Pancreas (tissue), 10 donors: ENCODE data around the gene KCNT2. TPM values are rescaled to one million over a fixed set of nuclear protein-coding genes. Genes with fewer than 3 reads are reported as not detected.

Experiments
- ATAC-seq, 4 donors: fragments of 200-7000 bp; cut with Tn5 transposase; one replicate each; pipeline versions ENCODE4 v1.8.0 to v1.9.1; 2020; ENCODE audit warnings: mild to moderate bottlenecking in 4 of 4, moderate library complexity in 4 of 4
- DNase-seq, 6 donors: peaks; one replicate each; pipeline ENCODE4 v3.0.0-alpha.2; 2020
- FAIRE-seq: peaks from 2 replicates; lab custom pipeline; 2012; peaks lifted over from hg19 to GRCh38; lab: Jason Lieb, UNC
- H3K27ac ChIP-seq, 4 donors: fragments of 200-600 bp; sonication (generic); 1 replicate in 3 of 4; 2 replicates in 1 of 4; pipeline versions ENCODE4 v1.5.0 to v1.8.0; 2020
- H3K27me3 ChIP-seq, 4 donors: fragments of 200-600 bp; one replicate each; pipeline ENCODE4 v1.8.0; 2021
- H3K36me3 ChIP-seq, 3 donors: fragments of 200-600 bp; sonication (generic) in 1 of 3; one replicate each; pipeline versions ENCODE4 v1.5.0 to v1.8.0; 2020 to 2021
- H3K4me1 ChIP-seq, 3 donors: fragments of 200-600 bp; one replicate each; pipeline ENCODE4 v1.8.0; 2021
- H3K4me3 ChIP-seq, 4 donors: fragments of 200-600 bp; sonication (generic) in 2 of 4; one replicate each; pipeline versions ENCODE4 v1.5.0 to v1.8.0; 2020 to 2021
- H3K9me3 ChIP-seq, 4 donors: fragments of 200-600 bp; one replicate each; pipeline ENCODE4 v1.8.0; 2021
- CTCF ChIP-seq, 4 donors: fragments of 200-600 bp; sonication (generic) in 3 of 4; IDR thresholded peaks; one replicate each; pipeline versions ENCODE4 v1.5.0 to v1.8.0; 2021; ENCODE audit warnings: antibody characterized with exemption in 4 of 4
- WGBS, 2 donors: extraction: QIAGEN DNeasy Blood & Tissue Kit; methylation state at CpG; one replicate each; pipeline ENCODE4 v1.1.7; 2013; 5-methylcytosine and 5-hydroxymethylcytosine counted together
- intact Hi-C, 3 donors: fragments of 100-400 bp; cut with DNase I; formaldehyde crosslinking; loops; one replicate each; pipeline versions ENCODE4 v1.11.1 to v1.14.2; 2022
- polyA plus RNA-seq, 2 donors: library from polyadenylated mRNA; stranded (reverse); fragments of 200-250 nt; gene quantifications; one replicate each; pipeline ENCODE4 v1.2.3, GENCODE V29; 2013
- total RNA-seq, 6 donors: library from RNA; stranded (reverse); fragmentation: NEBNext Ultra II Directional in 4 of 6; extraction: Animal tissue kit (Norgen Biotek cat#: 25700) in 4 of 6; gene quantifications; one replicate each; pipeline versions ENCODE4 v1.2.1 to v1.2.4, GENCODE V29; 2021 to 2023
- donor health status: healthy with polysubstance abuse.
- donor health status: DM: no; HTN: no; CAD: no; lungs with moderate emphysema.
- donor health status: DM: no; HTN: no; CAD: no.
- donor health status: control.
- donor health status: control.
- donor health status: Bipolar disorder and iron deficiency.
- donor health status: DM: yes; HTN: yes; CAD: no.
- donor health status: DM: no; HTN: no; CAD: no.
- donor health status: DM: no; HTN: no; CAD: no.
- donor health status: DM: yes; HTN: yes; CAD: no.

KCNT2 gene
- total and polyA plus RNA-seq, 8 donors: 0.19 to 0.67 (median 0.42) TPM

DNA sequence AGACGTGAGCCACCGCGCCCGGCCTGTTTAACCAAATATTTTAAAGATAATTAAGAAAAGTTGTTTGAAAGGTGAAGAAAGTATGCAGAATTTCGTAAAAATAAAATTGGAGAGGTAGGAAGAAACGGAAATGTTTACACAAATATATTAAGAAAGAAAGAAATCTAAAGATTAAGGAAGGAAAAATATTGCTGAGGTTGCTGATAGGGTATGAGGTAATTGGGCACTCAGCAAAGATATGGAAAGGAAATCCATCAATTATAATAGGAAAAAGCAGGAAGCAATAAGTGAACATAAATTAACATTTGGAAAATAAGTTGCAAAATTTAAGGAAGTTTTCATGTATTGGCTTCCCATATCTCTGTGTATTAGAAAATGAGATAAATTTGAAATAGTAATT lies 225.9 kb downstream of the KCNT2 start:
- intact Hi-C loops: no loop called here
- ATAC-seq: no peak
- 75 to 89% methylated on average over 6 of the region's 6 CpGs for whole genome bisulfite sequencing, 2 donors
- Histone ChIP-seq H3K27ac (no peak overlapping the region), H3K9me3 (no peaks in the 10 kb centered on the region), H3K27me3 (no peaks in the 10 kb centered on the region), H3K36me3 (no peaks in the 10 kb centered on the region), H3K4me1 (no peaks in the 10 kb centered on the region), H3K4me3 (no peak overlapping the region)
- DNase-seq: no peak
- FAIRE-seq: no peak
- TF ChIP-seq CTCF (IDR thresholded peaks at IDR 0.05): no peak

DNA sequence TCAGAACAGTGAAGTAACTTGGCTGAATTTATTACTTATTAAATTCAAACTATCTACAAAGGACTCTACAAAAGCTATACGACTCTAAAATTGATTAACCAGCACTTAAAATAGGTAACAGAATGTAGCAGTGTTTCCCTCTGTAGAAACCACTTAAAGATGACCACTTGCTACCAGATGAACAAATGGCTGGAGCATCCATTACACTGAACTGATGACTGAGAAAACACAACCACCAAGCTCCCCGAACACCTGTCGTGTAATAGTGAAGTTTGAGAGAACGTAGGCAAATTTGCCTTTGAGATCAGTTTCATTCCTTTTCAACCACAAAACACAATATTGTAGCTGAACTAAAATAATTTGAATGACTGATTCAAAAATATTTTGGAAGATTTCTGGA lies 226.7 kb downstream of the KCNT2 start:
- no peak overlapping the region for H3K27ac ChIP-seq
- 86 to 87% methylated on average over 4 of the region's 4 CpGs for WGBS, 2 donors
- no peak for FAIRE-seq

GRCh38 chr1:196380316-196380715 lies 227.9 kb downstream of the KCNT2 start:
- ATAC-seq (peak in 2 of 4 donors; percentile 44 to 50), FAIRE-seq (peak; percentile 76)
- 16 to 23% methylated on average over 1 of the region's 1 CpG for WGBS, 2 donors

More for the DNA sequence above, 226.7 kb downstream of the KCNT2 start:
- intact Hi-C loops: no loop called here
- DNase-seq (no peak), ATAC-seq (no peak)
- H3K9me3 ChIP-seq: no peaks in the 10 kb centered on the region
- H3K4me1 ChIP-seq: no peaks in the 10 kb centered on the region
- H3K27me3 ChIP-seq: no peaks in the 10 kb centered on the region
- no peak for TF ChIP-seq CTCF (IDR thresholded peaks at IDR 0.05)
- H3K36me3 ChIP-seq: no peaks in the 10 kb centered on the region
- H3K4me3 ChIP-seq: no peak overlapping the region

DNA sequence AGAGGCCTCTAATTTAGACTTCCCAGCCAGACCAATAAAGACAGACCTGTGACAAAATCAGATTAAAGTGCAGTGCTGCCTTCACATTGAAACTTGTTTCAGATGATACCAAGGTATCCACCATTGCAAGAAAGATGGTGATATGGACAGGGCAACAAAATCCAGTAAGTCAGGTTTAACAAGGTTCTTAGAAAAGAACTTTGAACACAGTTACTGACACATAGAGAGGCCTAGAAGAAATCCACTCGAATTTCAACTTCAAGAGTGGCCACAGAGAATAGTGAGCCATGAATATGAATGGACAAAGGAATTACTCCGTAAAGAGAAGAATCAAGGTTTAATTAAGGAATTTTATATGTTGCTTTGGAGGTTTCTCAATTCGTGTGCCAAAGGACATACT lies 230.4 kb downstream of the KCNT2 start:
- Histone ChIP-seq H3K9me3 (no peaks in the 10 kb centered on the region), H3K27me3 (no peaks in the 10 kb centered on the region), H3K4me3 (no peak overlapping the region), H3K27ac (no peak overlapping the region), H3K36me3 (no peaks in the 10 kb centered on the region), H3K4me1 (no peaks in the 10 kb centered on the region)
- no peak for TF ChIP-seq CTCF (IDR thresholded peaks at IDR 0.05)
- WGBS, 2 donors: 62 to 66% methylated on average over 3 of the region's 3 CpGs
- no peak for DNase-seq
- FAIRE-seq: no peak
- ATAC-seq: no peak
- intact Hi-C loops: no loop called here

More at GRCh38 chr1:196380316-196380715, 227.9 kb downstream of the KCNT2 start:
- TF ChIP-seq CTCF (IDR thresholded peaks at IDR 0.05): no peak
- intact Hi-C loops: no loop called here
- Histone ChIP-seq H3K9me3 (no peaks in the 10 kb centered on the region), H3K4me1 (no peaks in the 10 kb centered on the region), H3K36me3 (no peaks in the 10 kb centered on the region), H3K27me3 (no peaks in the 10 kb centered on the region), H3K4me3 (no peak overlapping the region), H3K27ac (no peak overlapping the region)
- DNase-seq: no peak

DNA sequence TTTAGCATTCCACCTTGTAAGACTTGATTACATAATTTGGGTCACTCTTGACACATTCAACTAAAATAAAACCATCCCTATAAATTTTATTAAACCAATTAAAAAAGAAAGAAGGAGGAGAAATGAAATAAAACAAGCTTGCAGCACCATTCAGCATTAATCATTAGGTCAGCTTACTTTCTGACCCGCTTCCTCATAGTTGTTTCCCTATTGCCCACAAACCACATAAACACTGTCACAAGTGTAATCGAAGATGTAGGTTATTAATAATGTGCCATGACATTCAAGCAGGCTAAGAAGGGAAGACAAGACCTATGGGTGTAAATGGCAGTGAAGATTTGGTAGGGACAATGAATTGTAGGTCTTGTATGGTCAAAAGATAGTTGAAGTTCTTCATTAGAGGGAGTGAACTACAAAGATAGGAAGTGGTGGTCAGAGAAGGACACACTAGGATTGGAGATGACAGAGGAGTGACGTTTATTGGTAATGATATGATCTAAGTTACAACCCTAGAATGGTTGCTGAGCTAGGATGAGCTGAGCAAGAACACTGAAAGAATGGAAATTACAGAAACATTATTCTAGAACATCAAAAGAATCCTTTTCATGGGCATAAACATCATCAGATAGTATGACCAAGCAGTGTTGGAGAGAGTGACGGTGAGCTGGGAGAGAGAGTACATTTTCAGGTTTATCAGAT lies 231.5 kb downstream of the KCNT2 start:
- ATAC-seq: no peak
- Histone ChIP-seq H3K4me3 (no peak overlapping the region), H3K27ac (no peak overlapping the region), H3K36me3 (no peaks in the 10 kb centered on the region), H3K4me1 (no peaks in the 10 kb centered on the region), H3K9me3 (no peaks in the 10 kb centered on the region), H3K27me3 (no peaks in the 10 kb centered on the region)
- intact Hi-C loops: no loop called here
- DNase-seq: no peak
- TF ChIP-seq CTCF (IDR thresholded peaks at IDR 0.05): no peak
- no peak for FAIRE-seq
- WGBS, 2 donors: 63 to 71% methylated on average over 4 of the region's 4 CpGs
